Suppressor macrophage treated with lipopolysaccharide for 4 hours (primary cell): ENCODE measurements around the gene KMO.

Source experiments
- DNase-seq: peaks from one replicate; pipeline ENCODE4 v3.0.0-alpha.2; 2020

The KMO gene

DNA sequence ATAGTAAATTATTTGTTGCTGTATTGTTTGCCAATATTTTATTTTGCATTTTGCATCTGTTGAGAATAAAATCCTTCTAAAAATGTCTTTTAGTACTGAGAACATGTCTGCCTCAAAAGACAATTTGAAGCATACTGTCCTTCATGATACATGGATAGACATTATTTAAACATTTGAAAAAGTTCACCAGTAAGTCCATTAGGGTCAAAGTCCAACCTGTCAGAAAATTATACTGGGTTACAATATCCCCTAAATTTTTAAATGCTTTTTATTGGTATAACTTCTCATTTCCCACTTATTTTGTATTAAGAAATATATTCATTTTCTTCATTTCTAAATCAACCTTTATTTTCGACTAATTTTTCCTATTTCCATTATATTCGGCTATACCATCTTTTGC is 98.7 kb downstream of the KMO start:
- no peak for DNase-seq

DNA sequence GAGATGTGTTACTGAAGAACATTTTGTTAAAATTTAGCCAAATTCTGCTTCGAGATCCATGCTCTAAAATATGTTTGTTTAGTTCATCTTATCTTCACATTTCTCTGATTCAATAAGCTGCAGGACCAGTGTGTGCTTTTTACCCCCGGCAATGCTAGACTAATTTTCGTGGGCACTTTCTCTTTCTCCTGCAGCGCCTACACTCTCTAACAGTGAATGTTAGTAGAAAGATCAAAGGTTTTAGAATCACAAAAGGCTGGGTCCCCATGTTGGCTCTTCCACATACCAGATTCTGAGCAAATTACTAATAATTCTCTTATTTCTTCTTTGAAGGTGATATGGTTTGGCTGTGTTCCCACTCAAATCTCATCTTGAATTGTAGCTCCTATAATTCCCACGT is 99.5 kb downstream of the KMO start:
- no peak for DNase-seq

DNA sequence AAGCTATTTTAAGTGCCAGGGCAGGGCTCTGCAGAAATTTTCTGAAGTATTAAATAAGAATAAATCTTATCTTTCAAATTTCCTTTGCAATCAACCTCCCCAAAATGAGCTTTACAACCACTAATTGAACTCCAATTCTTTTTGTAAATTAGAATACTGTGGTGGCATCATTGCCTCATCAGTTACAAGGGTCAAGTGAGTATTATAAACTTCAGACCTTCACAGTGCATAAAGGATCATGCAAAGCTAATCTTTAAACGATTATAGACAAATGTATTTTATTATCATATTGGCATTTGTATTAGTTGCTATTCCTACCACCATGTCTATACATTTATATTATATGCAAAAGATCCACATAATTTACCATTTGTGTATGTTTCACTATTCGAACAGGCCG is 100.8 kb downstream of the KMO start:
- DNase-seq, result no peak

DNA sequence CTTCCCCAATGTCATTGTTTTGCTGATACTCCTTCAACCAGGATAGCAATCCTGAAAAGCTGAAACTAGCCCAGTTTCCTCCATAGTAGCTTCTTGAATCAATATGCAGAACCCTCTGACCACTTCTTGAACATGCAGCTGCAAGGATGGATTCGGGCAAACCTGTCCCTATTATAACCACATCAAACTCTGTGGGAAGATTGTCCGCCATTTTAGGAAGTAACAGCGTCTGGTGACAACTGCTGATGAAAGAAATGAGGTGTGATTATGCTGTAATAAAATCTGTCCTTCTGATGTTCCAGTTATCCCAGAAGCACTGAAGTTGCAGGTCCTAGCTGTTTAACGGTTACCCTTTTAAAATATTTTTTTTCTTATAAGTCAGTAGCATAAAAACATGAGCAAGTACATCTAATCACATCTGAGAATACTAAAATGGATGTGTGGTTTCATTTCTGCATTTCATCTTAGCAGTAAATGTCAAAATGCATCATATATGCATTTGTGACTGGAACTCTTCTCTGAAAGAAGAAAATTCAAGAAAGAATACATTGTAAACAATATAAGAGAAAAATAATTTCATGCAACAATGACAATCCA is 103.5 kb downstream of the KMO start:
- no peak for DNase-seq

DNA sequence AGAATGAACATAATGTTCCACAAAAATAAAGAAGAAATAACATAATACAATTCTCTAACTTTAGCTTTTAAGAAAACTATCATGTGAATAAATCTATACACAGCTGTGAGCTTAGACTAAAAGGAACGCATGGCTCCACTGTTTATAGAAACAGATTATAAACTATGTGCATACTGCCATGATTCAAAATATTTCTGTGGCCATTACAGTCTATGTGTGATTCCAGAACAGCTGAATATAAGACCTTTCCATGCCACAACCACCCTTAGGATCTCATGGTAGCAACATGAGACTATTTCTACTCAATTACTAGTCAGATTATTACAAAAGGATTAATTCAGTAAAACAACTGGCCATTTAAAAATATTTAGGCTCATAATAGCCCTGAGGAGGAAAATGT is 104.1 kb downstream of the KMO start:
- DNase-seq, result no peak

DNA sequence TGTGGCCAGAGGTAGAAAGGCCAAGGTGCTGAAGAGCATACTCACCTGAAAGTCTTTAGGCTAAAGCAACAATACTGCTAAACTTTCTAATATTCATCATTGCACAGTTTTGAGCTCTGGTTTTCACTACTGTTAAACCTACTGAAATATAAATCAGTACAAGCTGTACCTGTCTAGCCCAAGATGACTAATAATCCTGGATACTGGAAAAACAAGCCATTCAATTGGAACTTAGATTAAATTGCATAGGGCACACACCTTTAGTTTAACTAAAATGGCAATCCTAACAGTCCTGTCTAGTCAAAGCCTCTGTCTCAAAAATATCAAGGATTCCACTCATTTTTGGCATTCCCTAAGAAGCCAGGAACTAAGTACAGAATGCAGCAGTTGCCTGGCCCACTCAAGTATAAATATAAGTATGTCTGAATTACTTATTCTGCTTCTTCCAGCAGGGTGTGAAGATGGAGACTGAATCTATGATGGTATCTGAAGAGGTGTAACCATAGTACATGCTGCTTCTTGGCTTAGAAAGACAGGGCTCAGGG is 104.9 kb downstream of the KMO start:
- no peak for DNase-seq

DNA sequence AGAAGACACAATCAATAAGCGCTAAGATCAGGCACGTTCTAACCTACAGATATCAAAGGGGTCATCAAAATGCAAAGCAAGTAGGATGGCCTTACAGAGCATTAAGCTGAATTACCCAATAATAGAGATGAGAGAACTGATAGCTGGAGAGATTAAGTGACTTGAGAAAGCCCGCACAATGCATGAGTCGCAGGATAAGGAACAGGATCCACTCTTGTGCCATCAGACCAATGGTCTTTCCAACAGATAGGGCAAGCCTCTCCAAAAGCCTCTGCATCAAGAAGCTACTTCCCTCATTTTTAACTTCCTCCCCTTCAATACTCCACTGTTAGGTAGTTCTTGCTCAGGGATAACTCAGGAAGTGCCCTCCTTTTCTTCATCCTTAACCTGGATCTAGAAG is 105.4 kb downstream of the KMO start:
- peak; percentile 46 for DNase-seq

DNA sequence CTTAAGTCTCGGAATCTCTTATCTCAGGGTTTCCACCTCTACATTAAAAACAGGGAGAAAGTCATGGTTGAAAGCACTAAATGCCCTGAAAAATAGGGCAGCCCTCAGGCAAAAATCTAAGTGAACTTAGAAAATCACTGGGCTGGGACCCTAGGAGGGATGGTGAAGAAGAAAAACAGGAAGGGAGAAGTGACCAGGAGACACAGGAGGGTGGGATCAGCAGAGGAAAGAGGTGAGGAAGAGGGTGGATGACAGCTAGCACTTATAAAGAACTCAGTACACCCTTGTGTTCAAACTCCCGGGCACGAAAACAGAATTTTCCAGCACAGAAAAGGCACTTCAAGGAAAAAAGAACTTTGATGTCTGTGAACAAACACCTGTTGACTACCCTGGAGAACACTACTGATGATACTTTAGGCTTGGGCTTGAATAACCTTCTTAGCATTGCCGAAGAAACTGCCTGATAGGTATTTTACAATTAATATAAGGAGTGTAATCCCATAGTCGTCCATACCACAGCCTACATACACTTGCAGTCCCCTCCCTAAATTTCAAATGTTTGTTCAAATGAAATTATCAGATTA is 106.0 kb downstream of the KMO start:
- no peak for DNase-seq

DNA sequence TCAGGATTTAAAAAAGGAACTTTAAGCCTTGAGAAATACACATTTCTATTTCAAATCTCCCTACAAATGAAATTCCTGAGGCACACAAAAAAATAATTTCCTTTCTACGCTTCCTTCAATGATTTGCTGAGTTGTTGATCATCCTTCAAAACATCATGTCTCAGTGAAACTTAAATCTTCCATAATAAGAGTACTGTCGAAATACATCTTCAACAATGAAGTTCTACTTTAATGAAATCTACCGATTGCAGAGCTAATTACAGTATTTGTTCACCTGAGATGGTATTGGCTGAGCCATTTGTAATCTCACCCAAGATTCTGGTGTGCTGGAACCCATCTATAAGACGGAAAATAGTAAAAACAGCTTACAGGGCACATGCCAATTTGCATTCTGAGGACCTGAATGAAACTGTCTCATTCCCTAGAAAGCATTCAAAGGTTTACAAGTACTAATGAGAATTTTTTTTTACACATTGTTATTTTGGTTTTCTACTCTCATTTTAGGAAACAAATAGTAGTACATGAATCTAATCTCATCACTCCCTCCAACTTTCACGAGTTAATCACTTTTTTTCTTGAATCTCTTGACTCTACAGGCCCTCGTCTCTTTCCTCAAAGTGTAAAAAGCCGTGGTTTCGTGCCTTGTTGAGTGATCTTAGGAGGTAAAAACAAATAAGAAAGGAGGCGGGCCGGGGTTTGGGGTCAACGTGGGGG is 106.9 kb downstream of the KMO start:
- no peak for DNase-seq

DNA sequence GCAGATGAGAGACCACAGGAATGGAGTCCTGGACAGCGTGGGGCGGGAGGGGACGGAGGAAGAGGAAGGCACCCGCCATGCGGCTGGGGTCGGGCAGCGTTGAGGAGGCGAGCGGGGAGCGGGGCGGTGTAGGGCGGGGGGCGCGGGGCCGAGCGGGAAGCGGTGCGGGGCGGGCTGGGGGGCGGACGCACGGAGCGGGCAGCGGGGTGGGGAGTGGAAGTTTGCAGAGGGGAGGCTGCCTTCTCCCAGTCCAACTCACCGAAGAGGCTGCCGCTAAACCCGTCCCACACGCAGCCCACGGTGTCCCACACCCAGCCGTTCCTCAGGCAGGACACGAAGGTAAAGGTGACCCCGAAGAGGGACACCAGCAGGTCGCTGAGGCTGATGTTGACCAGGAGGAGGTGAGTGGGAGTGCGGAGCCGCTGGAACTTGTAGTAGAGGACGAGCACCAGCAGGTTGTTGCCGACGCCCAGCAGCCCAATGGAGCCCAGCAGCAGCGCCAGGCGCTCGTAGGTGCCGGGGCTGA is 107.5 kb downstream of the KMO start:
- peak; percentile 11 for DNase-seq

DNA sequence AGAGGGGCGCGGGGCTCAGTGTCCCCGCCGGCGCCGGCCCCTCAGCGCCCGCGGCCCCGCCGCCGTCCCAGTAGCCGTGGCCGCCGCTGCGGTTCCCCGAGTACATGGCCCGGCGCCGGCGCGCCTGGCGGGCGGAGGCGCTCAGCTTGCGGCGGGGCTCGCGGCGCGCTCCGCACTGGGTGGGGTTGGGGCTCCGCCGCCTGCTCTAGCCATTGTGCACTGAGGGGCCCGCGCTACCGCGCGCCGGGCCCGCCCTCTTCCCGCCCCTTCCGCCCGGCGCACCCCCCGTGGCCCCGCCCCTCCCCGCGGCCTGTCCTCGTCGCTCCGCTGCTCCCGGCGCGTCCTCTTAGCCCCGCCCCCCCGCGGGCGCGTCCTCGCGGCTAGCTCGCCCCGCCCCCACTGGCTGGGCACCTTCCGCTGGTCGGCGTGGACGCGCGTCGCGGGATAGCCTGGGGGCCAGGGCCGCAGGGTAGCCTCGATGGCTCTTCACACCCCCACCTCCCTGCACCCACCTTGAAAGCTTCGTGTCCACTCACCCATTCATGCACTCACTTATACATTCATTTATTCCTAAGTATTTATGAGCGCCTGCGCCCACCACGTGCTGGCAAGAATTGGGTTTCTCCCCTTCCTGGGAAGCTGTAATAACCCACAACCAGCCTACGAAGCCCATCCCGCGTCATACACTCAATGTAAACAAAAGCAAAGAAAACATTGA is 108.1 kb downstream of the KMO start, which contains the start of the genes CHML and OPN3:
CHML (minus strand) TSS at position 221 of the 718 bp plus-strand sequence. CDS start 4,603 bp downstream, outside the sequence.
OPN3 (minus strand) TSS at position 221 of the 718 bp plus-strand sequence; CDS start at position 106, 115 bp downstream.
- peak; percentile 96 for DNase-seq

DNA sequence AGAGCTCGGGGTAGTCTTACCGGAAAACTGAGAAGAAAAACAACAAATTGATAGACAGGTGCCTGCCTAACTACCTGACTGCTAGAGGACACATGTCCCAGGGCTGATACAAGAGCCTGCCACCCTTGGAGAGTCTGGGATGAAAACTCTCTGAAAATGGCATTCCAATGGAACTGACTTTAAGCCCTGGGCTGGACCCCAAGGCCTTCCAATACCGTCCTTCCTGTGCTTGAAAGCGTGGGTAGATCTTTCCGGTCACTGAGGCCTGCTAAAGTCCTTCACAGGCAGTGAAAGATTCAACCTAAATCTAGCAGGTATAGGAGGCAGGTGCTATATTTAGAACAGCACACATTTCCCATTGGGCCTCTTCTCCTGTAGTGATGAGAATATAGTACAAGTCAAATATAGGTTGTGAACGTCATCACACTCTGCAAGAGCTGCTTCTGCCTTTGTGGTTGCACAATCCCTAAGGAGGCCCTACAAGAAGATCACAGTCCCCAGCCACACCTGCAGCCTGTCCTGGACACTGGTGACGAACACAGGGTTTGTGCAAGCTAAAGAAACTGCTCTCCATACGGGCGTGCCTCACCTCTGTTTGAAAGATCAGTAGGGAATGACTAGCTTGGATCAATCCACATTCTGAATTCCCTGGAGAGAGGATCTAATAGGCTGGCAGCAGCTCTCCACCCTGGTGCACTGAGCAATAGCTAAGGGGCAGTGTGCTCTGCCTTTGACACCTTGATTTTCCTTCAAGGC is 108.9 kb downstream of the KMO start:
- DNase-seq, result no peak

DNA sequence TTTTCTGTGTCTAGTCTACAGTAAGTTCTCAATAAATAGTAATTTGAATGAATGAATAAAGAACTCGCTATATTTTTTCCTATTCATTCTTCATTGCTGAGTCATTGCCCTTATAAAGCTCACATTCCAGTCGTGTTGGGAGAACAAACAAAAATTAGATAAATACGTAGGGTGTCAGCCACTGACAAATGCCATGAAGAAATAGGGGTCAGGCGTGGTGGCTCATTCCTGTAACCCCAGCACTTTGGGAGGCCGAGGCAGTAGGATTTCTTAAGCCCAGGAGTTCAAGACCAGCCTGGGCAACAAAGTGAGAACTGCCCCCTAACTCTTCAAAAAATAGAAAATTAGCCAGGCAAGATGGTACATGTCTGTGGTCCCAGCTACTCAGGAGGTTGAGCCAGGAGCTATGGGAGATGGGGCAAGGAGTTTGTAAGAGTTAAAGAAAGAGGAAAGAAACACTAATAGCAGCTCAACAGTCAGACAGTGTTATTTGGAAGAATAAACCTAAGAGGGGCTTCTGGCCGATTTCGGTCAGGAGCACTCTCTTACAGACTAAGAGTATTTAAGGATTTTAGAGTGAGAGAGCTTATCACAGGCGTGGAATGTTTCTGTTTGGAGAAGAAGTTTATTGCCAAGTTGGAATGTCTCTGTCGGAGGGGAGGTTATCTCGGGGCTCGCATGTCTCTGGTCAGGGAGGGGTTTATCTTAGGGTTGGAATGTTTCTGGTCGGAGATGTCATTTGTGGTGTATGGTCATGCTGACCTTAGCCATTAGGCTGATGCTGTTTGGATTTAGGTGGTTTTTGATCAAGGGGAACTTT is 109.8 kb downstream of the KMO start:
- DNase-seq, result no peak

DNA sequence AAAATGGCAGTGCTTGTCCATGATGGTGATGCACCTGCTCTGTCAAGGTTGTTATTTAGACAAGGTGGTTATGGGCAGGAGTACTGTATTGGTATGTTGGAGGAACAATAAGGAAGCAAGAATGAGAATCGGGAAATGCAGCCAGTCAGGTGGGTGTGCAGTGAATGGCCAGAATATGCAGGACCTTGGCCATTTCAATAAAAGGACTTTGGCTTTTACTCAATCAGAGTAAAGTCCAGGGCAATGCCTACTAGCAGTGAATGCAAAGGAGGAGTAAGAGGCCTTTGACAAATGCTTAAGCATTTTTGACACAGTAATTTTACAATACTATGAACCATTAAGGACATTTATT is 110.4 kb downstream of the KMO start:
- DNase-seq, result no peak

DNA sequence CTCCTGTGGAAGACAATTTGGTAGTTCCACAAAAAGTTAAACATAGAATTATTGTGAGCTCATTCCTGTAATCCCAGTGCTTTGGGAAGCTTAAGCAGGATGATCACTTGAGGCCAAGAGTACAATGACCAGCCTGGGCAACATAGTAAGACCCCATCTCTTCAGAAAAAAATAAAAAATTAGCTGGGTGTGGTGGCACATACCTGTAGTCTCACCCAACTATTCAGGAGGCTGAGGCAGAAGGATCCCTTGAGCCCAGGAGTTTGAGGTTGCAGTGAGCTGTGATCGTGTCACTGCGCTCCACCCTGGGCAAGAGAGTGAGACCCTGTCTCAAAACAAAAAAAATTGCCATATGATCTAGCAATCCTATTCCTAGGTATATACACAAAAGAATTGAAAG is 112.1 kb downstream of the KMO start:
- DNase-seq, result no peak

DNA sequence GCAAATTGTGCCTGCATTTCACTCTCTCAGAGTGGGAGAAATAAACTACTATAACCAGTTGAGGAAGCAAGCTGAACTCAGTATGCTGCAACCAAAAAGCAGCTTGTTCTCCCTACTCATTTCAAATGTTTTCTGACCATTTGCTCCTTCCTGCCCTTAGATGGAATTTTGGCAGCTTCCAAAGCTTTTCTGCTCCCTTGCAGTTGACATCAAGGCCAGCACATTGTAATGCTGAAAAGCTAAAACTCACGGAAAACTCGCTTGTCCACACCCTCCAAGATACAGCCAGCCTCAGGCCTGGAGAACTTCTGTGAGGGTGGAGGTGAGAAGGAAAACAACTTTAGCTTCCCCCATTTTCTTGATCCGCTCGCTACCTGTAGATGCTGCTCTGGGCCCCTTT is 113.0 kb downstream of the KMO start:
- no peak for DNase-seq
